Epidermal melanocyte (primary cell): Measurements from ENCODE around the gene MRGPRD.

Experiments used
- DNase-seq: peaks from one replicate; pipeline ENCODE4 v3.0.0; 2011; ENCODE audit warnings: low spot score; ENCODE audit not compliant: insufficient read length

The MRGPRD gene

DNA sequence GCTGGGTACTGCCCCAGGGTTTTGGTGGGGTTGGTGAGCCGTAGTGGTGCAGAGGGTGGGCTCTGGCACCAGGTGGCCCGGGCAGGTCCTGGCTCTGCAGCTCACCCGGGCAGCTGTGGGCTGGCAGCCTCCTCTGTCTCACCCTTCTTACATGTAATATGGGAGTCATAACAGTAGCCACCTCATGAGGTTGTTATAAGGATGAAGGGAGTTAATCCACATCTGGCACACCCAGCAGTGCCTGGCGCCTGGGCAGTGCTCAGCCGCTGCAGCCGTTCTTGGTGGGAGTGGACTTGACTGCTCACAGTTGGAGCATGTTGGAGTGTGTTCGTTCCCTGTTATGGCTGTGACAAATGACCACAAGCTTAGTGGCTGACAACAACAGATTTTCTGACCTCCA is 48.4 kb downstream of the MRGPRD start:
- no peak for DNase-seq

DNA sequence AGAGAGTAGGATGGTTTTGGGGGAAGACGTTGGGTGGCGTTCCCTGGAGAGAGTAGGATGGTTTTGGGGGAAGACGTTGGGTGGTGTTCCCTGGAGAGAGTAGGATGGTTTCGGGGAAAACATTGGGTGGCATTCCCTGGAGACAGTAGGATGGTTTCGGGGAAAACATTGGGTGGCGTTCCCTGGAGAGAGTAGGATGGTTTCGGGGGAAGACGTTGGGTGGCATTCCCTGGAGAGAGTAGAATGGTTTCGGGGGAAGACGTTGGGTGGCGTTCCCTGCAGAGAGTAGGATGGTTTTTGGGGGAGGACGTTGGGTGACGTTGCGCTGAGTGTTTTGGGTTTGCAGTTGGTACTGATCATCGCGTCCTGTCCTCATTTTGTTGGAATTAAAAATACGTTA is 48.9 kb downstream of the MRGPRD start:
- DNase-seq: no peak

DNA sequence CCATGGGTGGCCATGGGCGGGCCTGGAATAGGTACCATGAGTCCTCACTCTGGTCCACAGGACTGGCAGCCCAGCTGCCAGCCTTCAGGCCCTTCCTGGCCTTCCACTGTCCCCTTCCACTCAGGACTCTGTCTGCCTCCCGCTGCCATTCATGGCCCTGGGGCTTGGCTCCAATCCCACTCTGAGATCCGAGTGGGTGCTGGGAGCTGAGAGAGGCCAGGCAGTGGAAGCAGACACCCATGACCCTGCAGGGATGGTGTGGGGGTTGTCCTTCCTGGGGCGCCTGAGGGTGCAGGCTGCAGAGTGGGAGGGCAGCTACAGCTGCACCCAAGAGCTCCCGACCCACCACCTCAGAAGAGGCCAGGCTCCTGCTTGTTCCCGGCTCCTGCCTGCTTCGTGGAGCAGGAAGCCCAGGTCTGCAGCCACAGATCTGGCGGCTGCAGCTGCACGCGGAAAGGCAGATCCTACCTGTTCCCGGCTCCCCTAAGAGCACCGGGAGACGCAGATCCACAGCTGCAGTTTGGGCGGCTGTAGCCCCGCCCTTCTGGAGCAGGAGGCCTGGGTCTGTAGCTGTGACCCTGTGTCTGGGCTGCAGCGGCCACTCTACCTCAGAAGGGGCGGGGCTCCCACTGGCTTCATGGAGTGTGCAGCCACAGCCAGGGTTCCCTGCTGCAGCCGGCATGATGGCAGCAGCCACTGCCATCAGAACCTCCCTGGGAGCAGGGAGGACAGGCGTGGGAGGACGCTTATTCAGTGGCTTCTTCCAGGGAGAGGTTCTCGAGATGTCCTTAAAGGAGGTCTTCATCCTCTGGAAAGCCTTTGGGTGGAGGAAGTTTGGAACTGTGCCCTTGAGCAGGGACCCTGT is 49.6 kb downstream of the MRGPRD start:
- DNase-seq: no peak
